GM20000 (cell line): ENCODE results near the gene PDGFRB.

Source experiments
- DNase-seq: peaks from one replicate; pipeline ENCODE4 v3.0.0; 2012; ENCODE audit warnings: low spot score
- TF ChIP-seq, protein P1 (sequence below): IDR thresholded peaks from 2 replicates; pipeline ENCODE4 v1.5.1; 2012; ENCODE audit warnings: mild to moderate bottlenecking, control low read depth; ENCODE audit errors: extremely low read depth, missing control alignments

Gene PDGFRB

GRCh38 chr5:150138551-150139265 is 16.9 kb downstream of the PDGFRB start:
- TF ChIP-seq, protein P1, sequence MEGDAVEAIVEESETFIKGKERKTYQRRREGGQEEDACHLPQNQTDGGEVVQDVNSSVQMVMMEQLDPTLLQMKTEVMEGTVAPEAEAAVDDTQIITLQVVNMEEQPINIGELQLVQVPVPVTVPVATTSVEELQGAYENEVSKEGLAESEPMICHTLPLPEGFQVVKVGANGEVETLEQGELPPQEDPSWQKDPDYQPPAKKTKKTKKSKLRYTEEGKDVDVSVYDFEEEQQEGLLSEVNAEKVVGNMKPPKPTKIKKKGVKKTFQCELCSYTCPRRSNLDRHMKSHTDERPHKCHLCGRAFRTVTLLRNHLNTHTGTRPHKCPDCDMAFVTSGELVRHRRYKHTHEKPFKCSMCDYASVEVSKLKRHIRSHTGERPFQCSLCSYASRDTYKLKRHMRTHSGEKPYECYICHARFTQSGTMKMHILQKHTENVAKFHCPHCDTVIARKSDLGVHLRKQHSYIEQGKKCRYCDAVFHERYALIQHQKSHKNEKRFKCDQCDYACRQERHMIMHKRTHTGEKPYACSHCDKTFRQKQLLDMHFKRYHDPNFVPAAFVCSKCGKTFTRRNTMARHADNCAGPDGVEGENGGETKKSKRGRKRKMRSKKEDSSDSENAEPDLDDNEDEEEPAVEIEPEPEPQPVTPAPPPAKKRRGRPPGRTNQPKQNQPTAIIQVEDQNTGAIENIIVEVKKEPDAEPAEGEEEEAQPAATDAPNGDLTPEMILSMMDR: no peak
- no peak for DNase-seq

GRCh38 chr5:150137997-150138396 is 17.6 kb downstream of the PDGFRB start:
- no peak for DNase-seq
- TF ChIP-seq, protein P1: no peak

DNA sequence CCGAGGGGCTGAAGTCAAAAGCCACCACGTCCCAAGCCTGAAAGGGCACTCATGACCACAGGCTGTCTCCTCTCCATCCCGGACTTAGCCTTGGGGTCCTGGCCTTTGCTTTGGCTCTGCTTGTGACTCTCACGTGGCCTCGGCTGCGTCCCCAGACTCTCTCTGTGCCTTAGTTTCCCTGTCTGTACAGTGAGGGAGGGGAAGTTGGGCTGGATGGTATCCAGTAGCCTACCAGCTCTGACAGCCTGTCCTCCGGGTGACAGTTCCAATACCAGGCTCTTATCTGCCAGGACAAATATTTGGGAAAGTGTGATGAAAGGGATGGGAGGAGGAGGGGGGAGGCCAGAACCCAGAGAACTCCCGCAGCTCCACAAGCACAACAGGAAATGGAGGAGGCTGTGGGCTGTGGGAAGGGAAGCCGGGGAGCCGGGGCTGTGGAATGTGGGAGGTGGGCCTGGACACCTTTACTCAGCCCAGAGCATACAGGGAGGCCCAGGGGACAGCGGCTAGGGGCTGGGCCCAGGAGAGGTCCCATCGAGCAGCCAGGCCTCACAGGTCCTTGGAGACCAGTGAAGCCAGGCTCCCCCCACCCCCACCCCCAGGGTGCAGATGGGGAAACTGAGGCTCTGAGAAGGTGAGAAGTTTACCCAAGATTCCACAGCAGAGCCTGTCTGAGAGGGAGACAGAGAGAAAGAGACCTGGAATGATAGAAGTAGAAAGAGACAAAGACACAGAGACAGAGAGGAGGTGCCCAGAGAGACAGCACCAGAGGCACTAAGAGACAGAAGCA is 18.3 kb downstream of the PDGFRB start:
- no peak for DNase-seq
- TF ChIP-seq, protein P1: no peak

- no peak for DNase-seq
- TF ChIP-seq, protein P1: no peak
These were observed 19.1 kb downstream of the PDGFRB start for GRCh38 chr5:150136305-150137167.

DNA sequence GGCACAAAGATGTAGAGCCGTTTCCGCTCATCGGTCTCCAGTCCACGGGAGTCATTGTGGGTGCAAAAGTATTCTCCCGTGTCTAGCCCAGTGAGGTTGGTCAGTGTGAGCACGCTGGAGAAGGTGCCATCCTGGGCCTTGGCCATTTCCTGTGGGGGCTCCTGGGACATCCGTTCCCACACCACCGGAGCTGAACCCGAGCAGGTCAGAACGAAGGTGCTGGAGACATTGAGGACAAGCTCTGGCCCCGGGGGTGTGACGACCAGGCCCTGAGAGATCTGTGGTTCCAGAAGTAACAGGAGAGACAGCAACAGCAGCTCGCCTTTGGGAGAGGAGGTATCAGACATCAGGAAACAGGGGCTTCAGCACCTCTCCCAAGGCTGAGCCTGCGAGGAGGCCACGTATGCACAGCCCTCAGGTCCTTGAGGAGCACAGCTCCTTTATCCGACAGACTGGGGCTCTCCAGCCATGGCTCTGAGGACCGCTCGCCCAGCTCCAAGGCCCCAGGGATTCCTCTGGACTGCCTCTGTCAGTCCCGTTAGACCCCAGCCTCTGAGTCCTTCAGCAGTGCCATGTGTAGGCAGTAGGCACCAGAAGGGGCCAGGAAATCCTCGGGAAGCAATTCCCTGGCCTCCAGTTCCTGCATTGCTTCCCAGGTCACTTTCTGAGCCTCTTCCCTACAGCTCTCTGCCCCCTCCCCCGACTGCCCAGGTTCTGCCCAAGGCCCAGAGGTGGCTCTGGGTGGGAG is 19.9 kb downstream of the PDGFRB start:
- no peak for DNase-seq
- TF ChIP-seq, protein P1: no peak

DNA sequence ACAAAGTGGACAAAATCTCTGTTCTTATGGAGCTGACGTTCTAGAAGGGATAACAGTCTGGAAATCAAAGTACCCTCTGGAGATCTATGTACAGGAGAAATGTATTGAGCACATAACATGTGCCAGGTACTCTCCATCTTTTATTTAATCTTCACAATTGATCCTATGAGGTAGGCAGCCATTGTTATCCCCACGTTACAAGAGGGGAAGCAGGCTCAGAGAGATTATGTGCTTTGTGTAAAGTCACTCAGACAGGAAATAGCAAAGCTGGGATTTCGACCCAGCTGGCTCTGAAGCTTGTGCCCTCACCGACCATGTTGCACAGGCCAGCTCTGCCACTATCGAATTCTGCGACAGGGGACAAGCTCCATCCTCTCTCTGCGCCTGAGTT is 21.5 kb downstream of the PDGFRB start:
- TF ChIP-seq, protein P1: no peak
- DNase-seq: no peak
